HEK293 (cell line): ENCODE measurements around the gene LGALS12.
A peak's percentile ranks its signal among the peaks of the same experiment; 100 is the strongest.

ENCODE experiments used
- CTCF ChIA-PET: fragments of 350-600 bp; formaldehyde crosslinking; extraction: SDS; loops from one replicate; lab custom pipeline; 2021; ENCODE audit warnings: antibody characterized with exemption; lab: Yijun Ruan, JAX
- POLR2A ChIA-PET: fragments of 300-600 bp; formaldehyde crosslinking; extraction: SDS; loops from one replicate; lab custom pipeline; 2020; ENCODE audit warnings: antibody characterized with exemption, inconsistent platforms; lab: Yijun Ruan, JAX
- H3K27ac ChIP-seq: fragments of 200-500 bp; sonication (Bioruptor generic); 2 replicates; pipeline ENCODE4 v1.5.1; 2014; ENCODE audit warnings: low read depth, low read length, control low read depth, inconsistent platforms; ENCODE audit errors: extremely low read depth
- H3K36me3 ChIP-seq, 2 experiments: fragments of 200-500 bp in 1 of 2; sonication (Bioruptor generic) in 1 of 2; 1 replicate in 1 of 2; 2 replicates in 1 of 2; pipeline ENCODE4 v1.5.1; 2014 to 2017; ENCODE audit warnings: inconsistent platforms in 2 of 2, low read length in 2 of 2; ENCODE audit not compliant: control insufficient read depth in 2 of 2, insufficient read depth in 1 of 2
- H3K4me1 ChIP-seq: fragments of 200-500 bp; sonication (Bioruptor generic); 2 replicates; pipeline ENCODE4 v1.5.1; 2014; ENCODE audit warnings: mild to moderate bottlenecking, low read length, inconsistent platforms; ENCODE audit not compliant: control insufficient read depth, insufficient read depth
- H3K4me3 ChIP-seq: 2 replicates; pipeline ENCODE4 v1.5.1; 2011; ENCODE audit warnings: low read depth, mild to moderate bottlenecking, control low read depth, low read length, moderate library complexity
- H3K9me3 ChIP-seq: fragments of 200-500 bp; sonication (Bioruptor generic); 2 replicates; pipeline ENCODE4 v1.5.1; 2014; ENCODE audit warnings: low read depth, low read length, inconsistent platforms; ENCODE audit not compliant: control insufficient read depth, insufficient read depth
- ATF2 ChIP-seq: fragments of 450-650 bp; formaldehyde crosslinking; IDR thresholded peaks from 2 replicates; pipeline ENCODE4 v1.5.1; 2016; ENCODE audit warnings: missing biosample characterization, missing genetic modification characterization, low read depth
- MYNN ChIP-seq: fragments of 450-650 bp; formaldehyde crosslinking; IDR thresholded peaks from 2 replicates; pipeline ENCODE4 v1.5.1; 2016; ENCODE audit warnings: missing biosample characterization, missing genetic modification characterization, borderline replicate concordance
- RBAK ChIP-seq: fragments of 450-650 bp; formaldehyde crosslinking; IDR thresholded peaks from 2 replicates; pipeline ENCODE4 v1.5.1; 2016; ENCODE audit warnings: missing biosample characterization, missing genetic modification characterization
- SETDB1 ChIP-seq: IDR thresholded peaks from one replicate; pipeline ENCODE4 v1.6.1; 2017; ENCODE audit warnings: mild to moderate bottlenecking, low read length, moderate library complexity, mixed read lengths; ENCODE audit not compliant: insufficient read length
- TCF7L2 ChIP-seq: IDR thresholded peaks from 2 replicates; pipeline ENCODE4 v1.6.1; 2011; ENCODE audit warnings: low read depth, mild to moderate bottlenecking, inconsistent platforms, low read length, moderate library complexity, borderline replicate concordance
- ZEB2 ChIP-seq: fragments of 450-650 bp; formaldehyde crosslinking; IDR thresholded peaks from 2 replicates; pipeline ENCODE4 v1.5.1; 2016; ENCODE audit warnings: missing biosample characterization, missing genetic modification characterization
- ZNF140 ChIP-seq: fragments of 450-650 bp; formaldehyde crosslinking; IDR thresholded peaks from 2 replicates; pipeline ENCODE4 v1.5.1; 2016; ENCODE audit warnings: missing biosample characterization, missing genetic modification characterization
- ZNF202 ChIP-seq: fragments of 450-650 bp; formaldehyde crosslinking; IDR thresholded peaks from 2 replicates; pipeline ENCODE4 v1.5.1; 2016; ENCODE audit warnings: missing biosample characterization, missing genetic modification characterization, borderline replicate concordance
- ZNF350 ChIP-seq: fragments of 450-650 bp; formaldehyde crosslinking; IDR thresholded peaks from 2 replicates; pipeline ENCODE4 v1.5.0; 2017; ENCODE audit warnings: missing biosample characterization, mild to moderate bottlenecking, missing genetic modification characterization
- ZNF394 ChIP-seq: fragments of 450-650 bp; formaldehyde crosslinking; IDR thresholded peaks from 2 replicates; pipeline ENCODE4 v1.5.1; 2016; ENCODE audit warnings: missing biosample characterization, missing genetic modification characterization, mild to moderate bottlenecking, moderate library complexity, borderline replicate concordance
- ZNF473 ChIP-seq: fragments of 450-650 bp; formaldehyde crosslinking; IDR thresholded peaks from 2 replicates; pipeline ENCODE4 v1.5.1; 2017; ENCODE audit warnings: missing biosample characterization, missing genetic modification characterization
- ZNF571 ChIP-seq: fragments of 450-650 bp; formaldehyde crosslinking; IDR thresholded peaks from 2 replicates; pipeline ENCODE4 v1.5.0; 2017; ENCODE audit warnings: missing biosample characterization, missing genetic modification characterization
- ZNF596 ChIP-seq: fragments of 450-650 bp; IDR thresholded peaks from 2 replicates; pipeline ENCODE4 v1.5.0; 2018; ENCODE audit warnings: missing biosample characterization, mild to moderate bottlenecking, missing genetic modification characterization, moderate library complexity
- ZNF610 ChIP-seq: fragments of 450-650 bp; formaldehyde crosslinking; IDR thresholded peaks from 2 replicates; pipeline ENCODE4 v1.5.1; 2016; ENCODE audit warnings: missing biosample characterization, missing genetic modification characterization, borderline replicate concordance
- ZNF621 ChIP-seq: fragments of 450-650 bp; formaldehyde crosslinking; IDR thresholded peaks from 2 replicates; pipeline ENCODE4 v1.5.1; 2017; ENCODE audit warnings: missing biosample characterization, missing genetic modification characterization
- ZNF776 ChIP-seq: fragments of 450-650 bp; formaldehyde crosslinking; IDR thresholded peaks from 2 replicates; pipeline ENCODE4 v1.5.0; 2017; ENCODE audit warnings: missing biosample characterization, missing genetic modification characterization, borderline replicate concordance
- ZNF837 ChIP-seq: fragments of 450-650 bp; formaldehyde crosslinking; IDR thresholded peaks from 2 replicates; pipeline ENCODE4 v1.5.1; 2016; ENCODE audit warnings: missing biosample characterization, missing genetic modification characterization
- TF ChIP-seq, protein P1 (sequence below): fragments of 450-650 bp; formaldehyde crosslinking; conservative IDR thresholded peaks from 2 replicates; pipeline ENCODE4 v1.5.1; 2016; ENCODE audit warnings: low read depth, missing biosample characterization, missing genetic modification characterization

LGALS12 gene

GRCh38 chr11:63490551-63491239 is 15.2 kb upstream of the LGALS12 start, which contains the start of gene PLAAT5 (continued):
- TF ChIP-seq MYNN (tag by site-specific recombination), result no peak
- TF ChIP-seq ZNF140 (tag by site-specific recombination), result no peak
- no peak for TF ChIP-seq ATF2 (tag by site-specific recombination)

DNA sequence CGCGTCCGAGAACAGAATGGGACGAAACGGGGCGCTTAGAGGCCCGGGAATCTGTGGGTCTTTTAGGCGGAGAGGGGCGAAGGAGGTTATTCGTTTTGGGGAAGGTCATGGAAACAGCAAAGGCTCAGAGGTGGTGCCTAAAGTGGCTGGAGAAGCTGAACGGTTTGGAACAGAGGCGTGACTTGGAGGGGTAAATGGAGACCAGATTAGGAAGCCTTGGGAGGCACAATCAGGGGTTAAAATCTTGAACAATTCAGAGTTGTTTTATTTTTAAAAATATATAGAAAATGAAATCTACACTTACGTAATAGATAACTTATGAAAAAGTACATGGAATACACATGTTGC is 14.7 kb upstream of the LGALS12 start:
- TF ChIP-seq ZNF394 (tag by site-specific recombination) (no peak), ZNF776 (tag by site-specific recombination) (no peak), ZNF202 (tag by site-specific recombination) (no peak), ZNF350 (no peak), ZNF140 (tag by site-specific recombination) (no peak)
- ChIA-PET CTCF (interaction anchor here (0.6 to 3.9 kb wide), 3 partner anchors 12 to 244 kb away, joined by 3 to 15 read pairs (median 5); no protein-coding TSS in a partner anchor), POLR2A (no interaction called here)
- H3K4me3 ChIP-seq, result no peak overlapping the region
- no peaks in the 10 kb centered on the region for H3K36me3 ChIP-seq
- no peaks in the 10 kb centered on the region for H3K4me1 ChIP-seq
- H3K27ac ChIP-seq, result no peak overlapping the region
- H3K9me3 ChIP-seq, result no peaks in the 10 kb centered on the region

DNA sequence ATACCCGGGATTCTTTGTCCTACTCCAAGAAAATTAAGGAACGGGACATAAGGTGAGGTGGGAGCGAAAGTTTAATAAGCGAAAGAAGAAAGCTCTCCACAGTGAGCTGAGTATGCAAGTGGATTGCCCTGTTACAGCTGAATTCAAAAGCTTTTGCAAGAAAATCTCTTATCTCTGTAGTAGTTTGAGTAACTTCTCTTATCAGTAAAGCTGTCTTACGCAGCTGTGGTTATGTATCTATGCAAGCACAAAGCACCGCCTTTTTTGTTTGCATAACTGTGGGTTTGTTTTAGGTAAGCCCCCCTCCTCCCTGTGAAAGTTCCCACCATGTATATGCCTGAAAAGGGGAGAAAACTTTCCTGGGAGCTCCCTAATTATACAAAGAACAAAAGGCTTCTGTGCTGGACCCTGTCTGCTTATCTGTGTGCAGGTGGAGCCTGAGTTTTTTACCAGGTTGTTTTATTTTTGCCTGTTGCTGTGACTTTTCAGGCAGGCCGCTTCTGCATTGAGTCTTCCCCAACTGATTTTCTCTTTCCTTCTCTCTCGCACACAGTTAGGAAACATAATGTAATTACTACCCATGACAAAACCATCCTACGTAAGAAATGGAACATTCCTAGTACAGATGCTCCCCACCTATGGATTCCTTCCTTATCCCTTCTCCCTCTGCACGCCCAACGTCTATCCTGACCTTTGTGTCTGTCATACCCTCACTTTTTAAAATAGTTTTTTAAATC is 14.1 kb upstream of the LGALS12 start:
- CTCF ChIA-PET, result interaction anchor here (0.8 to 3.9 kb wide), 2 partner anchors 13 to 243 kb away, joined by 3 to 15 read pairs; no protein-coding TSS in a partner anchor
- TF ChIP-seq SETDB1 (peak; percentile 3), ZNF571 (tag by site-specific recombination) (no peak)
- no peak overlapping the region for H3K4me3 ChIP-seq
- H3K4me1 ChIP-seq, result no peaks in the 10 kb centered on the region
- no peak overlapping the region for H3K27ac ChIP-seq
- H3K36me3 ChIP-seq, result no peaks in the 10 kb centered on the region
- POLR2A ChIA-PET, result no interaction called here
- no peaks in the 10 kb centered on the region for H3K9me3 ChIP-seq

- H3K9me3 ChIP-seq, result no peaks in the 10 kb centered on the region
- H3K27ac ChIP-seq, result no peak overlapping the region
- H3K4me1 ChIP-seq, result no peaks in the 10 kb centered on the region
- TF ChIP-seq ZEB2 (tag by site-specific recombination) (no peak), SETDB1 (peak; percentile 22)
- TF ChIP-seq, all 188 proteins: peak for 1
- ChIA-PET CTCF (interaction anchor here (3.9 kb wide), 1 partner anchor 13 kb away, joined by 15 read pairs; no protein-coding TSS in a partner anchor), POLR2A (no interaction called here)
- no peaks in the 10 kb centered on the region for H3K36me3 ChIP-seq
- no peak overlapping the region for H3K4me3 ChIP-seq
Measured at GRCh38 chr11:63492441-63492840, 13.4 kb upstream of the LGALS12 start.

DNA sequence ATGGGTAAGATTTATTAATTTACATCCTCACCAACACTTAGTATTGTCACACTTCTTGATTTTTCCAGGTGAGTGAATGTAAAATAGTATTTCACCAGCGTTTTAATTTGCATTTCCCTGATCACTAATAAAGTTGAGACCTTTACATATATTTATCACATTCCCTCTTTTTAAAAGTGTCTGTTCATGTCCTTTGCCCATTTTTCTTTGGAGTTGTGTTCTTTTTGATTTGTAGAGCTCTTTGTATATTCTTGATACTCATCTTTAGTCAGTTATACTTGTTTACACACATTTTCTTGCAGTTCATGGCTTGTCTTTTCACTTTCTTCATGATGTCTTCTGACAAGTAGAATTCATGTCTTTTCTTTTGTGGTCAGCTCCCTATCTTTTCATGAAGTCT is 12.8 kb upstream of the LGALS12 start:
- no peak overlapping the region for H3K4me3 ChIP-seq
- POLR2A ChIA-PET, result interaction anchor here (0.6 kb wide), 1 partner anchor 15 kb away, joined by 3 read pairs; no protein-coding TSS in a partner anchor
- H3K36me3 ChIP-seq, result no peaks in the 10 kb centered on the region
- no peaks in the 10 kb centered on the region for H3K9me3 ChIP-seq
- CTCF ChIA-PET, result interaction anchor here (0.5 kb wide), 1 partner anchor 11 kb away, joined by 4 read pairs; no protein-coding TSS in a partner anchor
- H3K27ac ChIP-seq, result no peak overlapping the region
- H3K4me1 ChIP-seq, result no peaks in the 10 kb centered on the region
- TF ChIP-seq, protein P1, sequence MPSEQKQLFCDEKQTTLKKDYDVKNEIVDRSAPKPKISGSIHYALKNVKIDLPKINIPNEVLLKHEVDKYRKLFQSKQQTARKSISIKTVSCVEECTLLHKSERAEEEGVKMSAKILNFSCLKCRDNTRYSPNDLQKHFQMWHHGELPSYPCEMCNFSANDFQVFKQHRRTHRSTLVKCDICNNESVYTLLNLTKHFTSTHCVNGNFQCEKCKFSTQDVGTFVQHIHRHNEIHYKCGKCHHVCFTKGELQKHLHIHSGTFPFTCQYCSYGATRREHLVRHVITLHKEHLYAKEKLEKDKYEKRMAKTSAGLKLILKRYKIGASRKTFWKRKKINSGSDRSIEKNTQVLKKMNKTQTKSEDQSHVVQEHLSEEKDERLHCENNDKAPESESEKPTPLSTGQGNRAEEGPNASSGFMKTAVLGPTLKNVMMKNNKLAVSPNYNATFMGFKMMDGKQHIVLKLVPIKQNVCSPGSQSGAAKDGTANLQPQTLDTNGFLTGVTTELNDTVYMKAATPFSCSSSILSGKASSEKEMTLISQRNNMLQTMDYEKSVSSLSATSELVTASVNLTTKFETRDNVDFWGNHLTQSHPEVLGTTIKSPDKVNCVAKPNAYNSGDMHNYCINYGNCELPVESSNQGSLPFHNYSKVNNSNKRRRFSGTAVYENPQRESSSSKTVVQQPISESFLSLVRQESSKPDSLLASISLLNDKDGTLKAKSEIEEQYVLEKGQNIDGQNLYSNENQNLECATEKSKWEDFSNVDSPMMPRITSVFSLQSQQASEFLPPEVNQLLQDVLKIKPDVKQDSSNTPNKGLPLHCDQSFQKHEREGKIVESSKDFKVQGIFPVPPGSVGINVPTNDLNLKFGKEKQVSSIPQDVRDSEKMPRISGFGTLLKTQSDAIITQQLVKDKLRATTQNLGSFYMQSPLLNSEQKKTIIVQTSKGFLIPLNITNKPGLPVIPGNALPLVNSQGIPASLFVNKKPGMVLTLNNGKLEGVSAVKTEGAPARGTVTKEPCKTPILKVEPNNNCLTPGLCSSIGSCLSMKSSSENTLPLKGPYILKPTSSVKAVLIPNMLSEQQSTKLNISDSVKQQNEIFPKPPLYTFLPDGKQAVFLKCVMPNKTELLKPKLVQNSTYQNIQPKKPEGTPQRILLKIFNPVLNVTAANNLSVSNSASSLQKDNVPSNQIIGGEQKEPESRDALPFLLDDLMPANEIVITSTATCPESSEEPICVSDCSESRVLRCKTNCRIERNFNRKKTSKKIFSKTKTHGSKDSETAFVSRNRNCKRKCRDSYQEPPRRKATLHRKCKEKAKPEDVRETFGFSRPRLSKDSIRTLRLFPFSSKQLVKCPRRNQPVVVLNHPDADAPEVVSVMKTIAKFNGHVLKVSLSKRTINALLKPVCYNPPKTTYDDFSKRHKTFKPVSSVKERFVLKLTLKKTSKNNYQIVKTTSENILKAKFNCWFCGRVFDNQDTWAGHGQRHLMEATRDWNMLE (tag by site-specific recombination), result no peak
- no peak for TF ChIP-seq ZNF621 (tag by site-specific recombination)
- no peak for TF ChIP-seq RBAK
- TF ChIP-seq ZNF473 (tag by site-specific recombination), result no peak
- TF ChIP-seq ZNF610 (tag by site-specific recombination), result no peak
- no peak for TF ChIP-seq ZNF837
- no peak for TF ChIP-seq ZNF596
- TF ChIP-seq TCF7L2, result no peak
